IPS-NIHi11 (cell line): ENCODE results near the gene HAUS7.

Experiments used
- DNase-seq: peaks from one replicate; pipeline ENCODE4 v3.0.0; 2012; ENCODE audit warnings: mixed read lengths, low spot score

The HAUS7 gene

GRCh38 chrX:153470411-153471363 is at the start of gene HAUS7:
HAUS7 (minus strand) TSS chrX:153470576; CDS start chrX:153470557, 19 bp downstream.
- DNase-seq = peak; percentile 89

DNA sequence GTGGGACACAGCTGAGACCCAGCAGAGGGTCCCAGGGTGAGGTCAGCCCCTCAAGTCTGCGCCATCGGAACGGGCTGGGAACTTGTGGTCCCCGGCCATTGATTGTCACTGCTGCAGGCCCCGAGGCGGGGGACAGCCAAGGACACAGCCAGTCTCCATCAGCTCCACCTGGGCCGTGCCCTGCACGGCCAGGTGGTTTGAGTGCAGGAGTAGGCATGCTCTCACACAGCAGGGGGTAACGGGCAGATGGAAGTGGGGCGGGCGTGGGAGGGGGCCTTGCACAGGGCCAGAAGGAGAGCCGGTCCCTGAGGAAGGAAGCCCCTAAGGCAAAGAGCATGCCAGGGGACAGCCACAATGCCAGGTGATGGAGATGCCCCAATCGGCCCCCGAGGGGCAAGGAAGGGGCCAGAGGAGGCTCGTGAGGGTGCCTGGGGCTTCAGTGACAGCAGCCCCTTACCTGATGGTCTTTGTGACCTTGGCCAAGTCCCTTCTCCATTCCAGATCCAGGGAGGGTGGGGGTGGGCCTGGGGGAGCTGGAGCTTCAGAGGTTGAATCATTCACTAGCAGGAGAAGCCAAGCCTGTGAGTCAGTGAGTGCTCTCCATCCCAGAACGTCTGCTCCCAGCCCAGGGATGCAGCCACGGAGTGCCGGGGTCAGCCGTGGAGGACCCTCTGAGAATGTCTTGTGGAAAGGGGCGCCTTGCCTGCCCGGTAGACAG is 49.4 kb upstream of the HAUS7 start:
- no peak for DNase-seq

DNA sequence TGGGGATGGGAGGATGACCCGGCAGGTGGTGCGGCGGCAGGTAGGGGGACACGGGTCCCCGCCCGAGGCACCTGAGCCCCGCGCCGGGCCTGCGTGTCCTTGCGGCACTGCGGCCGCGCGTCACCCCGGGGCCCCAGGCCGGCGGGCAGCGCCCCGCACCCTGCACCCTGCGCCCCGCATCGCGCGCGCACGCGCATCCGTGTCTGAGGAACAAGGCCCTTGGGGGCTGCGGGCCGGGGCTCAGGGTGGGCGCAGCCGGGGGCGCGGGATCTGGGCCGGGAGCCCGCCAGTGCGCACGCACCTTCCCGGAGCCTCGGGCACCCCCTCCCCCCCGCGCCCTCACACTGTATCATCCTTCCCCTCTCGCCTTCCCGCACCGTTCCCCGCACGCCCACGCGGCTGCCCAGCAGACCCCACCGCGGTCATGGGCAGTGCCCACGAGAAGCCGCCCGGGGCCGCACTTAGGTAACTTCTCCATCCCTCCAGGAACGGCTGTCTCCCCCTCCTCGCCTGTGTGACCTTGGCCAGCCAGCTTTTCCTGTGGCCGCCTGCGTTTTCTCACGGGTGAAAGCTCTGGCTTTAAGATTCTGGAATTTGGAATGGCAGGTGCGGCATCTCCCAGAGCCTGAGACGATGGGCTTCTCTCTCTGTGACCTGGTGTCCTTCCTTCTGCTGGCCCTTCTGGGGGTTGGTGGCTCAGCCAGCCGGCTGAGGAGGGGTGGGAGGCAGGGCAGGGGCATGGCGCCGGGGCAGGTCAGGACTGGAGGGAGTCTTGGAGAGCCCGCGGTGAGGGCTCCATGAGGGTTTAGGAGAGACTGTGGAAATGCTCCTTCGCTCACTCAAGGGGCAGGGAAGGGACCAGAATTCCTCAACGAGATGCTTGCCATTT is 47.8 kb upstream of the HAUS7 start:
- DNase-seq = peak; percentile 32

DNA sequence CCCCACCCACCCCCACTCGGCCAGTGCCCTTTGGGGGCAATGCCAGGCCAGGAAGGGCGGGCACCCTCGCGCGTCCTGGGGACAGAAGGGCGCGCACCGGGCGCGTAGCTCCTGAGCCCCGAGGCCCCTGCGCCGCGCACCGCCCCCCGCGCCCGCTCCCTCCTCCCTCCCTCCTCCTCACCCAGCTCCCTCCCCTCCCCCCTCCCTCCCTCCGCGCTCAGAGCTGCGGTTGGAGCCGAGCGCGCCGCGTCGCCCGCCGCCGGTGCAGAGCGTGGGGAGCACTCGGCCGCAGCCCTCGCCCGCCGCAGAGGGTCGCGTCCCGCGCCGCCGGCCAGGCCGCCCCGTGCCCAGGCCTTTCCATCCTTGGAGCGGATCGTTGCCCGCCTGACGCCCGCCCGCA is 47.0 kb upstream of the HAUS7 start, which contains the start of gene ATP2B3:
ATP2B3 (plus strand) TSS at position 220 of the 400 bp plus-strand sequence. CDS start 18,606 bp downstream, outside the sequence.
- peak; percentile 52 for DNase-seq

- DNase-seq = no peak
Measured at GRCh38 chrX:153516073-153516472, 45.7 kb upstream of the HAUS7 start.

- no peak for DNase-seq
Measured at GRCh38 chrX:153515435-153515834, 45.1 kb upstream of the HAUS7 start.

- no peak for DNase-seq
Measured at GRCh38 chrX:153514259-153514658, 43.9 kb upstream of the HAUS7 start.

DNA sequence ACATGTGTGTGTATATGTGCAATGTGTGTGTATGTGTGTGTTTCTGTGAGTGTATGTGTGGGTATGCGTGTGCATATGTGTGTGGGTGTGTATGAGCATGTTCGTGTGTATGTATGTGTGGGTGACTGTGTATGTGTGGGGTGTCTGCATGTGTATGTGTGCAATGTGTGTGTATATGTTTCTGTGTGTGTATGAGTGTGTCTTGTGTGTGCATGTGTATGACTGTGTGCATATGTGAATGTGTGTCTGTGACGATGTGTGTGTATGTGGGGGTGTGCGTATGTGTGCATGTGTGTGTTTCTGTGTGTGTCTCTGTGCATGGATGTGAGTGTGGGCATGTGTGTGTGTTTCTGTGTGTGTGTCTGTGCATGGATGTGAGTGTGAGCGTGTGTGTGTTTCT is 42.9 kb upstream of the HAUS7 start:
- DNase-seq = no peak

GRCh38 chrX:153512501-153512893 is 42.1 kb upstream of the HAUS7 start:
- DNase-seq = no peak

DNA sequence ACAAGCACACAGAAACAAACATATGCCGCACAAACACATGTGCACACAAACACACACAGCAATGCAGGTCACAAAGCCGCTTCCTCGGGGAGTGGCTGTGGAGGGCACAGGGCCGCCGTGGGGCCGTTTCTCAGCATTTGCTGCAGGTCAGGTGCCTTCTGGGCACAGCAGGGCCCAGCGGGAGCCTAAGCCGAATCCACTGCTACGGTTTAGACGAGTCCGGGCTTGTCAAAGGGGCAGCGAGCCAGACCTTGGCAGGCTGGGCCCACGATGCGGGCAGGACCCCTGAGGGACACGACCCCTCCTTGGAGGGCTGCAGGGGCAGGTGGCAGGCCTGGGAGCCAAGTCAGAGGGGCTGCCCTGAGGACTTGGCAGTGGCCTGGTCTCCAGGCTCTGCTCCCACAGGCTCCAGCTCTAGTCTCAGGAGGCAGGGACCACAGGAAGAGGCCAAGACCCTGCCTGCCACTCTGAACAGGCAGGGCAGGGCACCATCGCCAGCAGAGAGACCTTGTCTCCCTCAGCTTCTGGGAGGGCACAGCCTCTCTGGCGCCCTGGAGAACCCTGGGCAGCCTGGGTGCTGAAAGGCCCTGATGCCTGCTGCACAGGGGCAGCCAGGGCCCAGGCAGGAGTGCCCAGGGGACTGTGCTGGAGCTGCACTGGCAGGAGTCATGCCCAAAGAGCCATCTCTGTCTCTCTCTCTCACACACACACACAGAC is 41.6 kb upstream of the HAUS7 start:
- DNase-seq = no peak

DNA sequence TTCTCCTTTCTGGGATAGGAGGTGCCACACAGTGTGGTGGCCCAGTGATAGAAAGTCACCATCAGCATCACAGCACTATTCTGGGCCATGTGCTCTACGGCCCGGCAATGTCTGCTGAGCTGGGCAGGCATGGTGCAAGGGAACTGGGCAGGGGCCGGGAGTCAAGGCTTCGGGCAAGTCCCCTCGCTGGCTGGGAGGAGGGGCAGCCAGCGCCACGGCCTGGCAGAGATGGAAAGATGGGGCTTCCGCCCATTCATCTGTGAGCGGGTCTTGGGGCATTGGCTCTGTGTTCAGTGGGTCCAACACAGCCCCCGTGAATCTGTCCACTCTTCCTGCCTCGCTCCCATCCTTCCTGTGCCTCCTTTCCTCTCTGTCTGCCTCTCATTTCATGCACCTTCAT is 40.0 kb upstream of the HAUS7 start:
- no peak for DNase-seq

DNA sequence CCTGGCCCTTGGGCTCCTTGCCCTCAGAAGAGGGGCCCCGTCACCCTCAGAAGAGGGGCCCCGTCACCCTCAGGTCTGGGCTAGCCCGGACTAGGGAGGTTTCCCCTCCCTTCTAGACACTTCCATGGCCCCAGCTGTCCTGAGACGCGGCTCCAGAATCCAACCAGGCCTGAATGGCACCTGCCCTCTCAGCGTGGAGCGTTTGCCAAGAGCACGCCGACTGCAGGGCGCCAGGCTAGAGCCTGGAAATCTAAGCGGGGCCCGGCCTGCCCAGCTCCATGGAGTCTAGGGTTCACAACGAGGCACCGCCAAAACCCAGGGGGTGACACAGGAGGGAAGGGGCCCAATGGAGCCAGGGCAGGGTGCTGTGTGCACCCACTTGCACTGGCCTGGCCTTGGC is 39.2 kb upstream of the HAUS7 start:
- DNase-seq = no peak

DNA sequence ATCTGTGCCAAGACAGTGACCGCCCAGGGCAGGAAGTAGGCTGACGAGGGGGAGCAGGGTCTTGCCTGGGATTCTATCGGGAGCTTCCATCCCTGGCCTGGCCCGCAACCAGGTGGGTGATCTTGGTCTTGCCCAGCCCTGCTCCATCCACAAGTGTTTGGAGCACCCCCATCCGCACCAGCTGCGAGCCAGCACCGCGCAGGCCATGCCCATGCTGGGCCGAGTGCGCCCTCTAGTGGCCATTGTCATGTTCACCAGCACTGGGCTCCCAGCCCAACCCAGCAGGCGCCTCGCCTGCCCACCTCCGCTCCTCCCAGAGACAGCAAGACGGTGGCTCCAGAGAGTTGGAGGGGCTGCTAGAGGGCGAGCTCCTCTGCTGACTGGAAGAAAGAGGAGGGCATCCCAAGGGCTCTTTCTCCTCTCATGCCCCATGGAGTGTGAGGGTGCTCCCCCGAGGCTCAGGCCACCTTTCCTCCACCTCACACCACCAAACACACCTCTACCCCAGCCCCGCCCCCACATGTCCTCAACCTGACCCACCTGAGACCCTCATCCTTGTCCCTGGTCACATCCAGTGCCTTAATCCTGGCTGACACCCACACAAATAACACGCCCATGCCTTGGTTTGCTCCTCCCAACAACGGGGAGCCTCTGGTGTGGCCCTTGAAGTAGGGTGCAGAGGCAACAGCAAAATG is 37.3 kb upstream of the HAUS7 start:
- peak; percentile 93 for DNase-seq

GRCh38 chrX:153505361-153505760 is 35.0 kb upstream of the HAUS7 start:
- no peak for DNase-seq

GRCh38 chrX:153504445-153505016 is 34.2 kb upstream of the HAUS7 start:
- DNase-seq = no peak

GRCh38 chrX:153502796-153503195 is 32.4 kb upstream of the HAUS7 start:
- no peak for DNase-seq

DNA sequence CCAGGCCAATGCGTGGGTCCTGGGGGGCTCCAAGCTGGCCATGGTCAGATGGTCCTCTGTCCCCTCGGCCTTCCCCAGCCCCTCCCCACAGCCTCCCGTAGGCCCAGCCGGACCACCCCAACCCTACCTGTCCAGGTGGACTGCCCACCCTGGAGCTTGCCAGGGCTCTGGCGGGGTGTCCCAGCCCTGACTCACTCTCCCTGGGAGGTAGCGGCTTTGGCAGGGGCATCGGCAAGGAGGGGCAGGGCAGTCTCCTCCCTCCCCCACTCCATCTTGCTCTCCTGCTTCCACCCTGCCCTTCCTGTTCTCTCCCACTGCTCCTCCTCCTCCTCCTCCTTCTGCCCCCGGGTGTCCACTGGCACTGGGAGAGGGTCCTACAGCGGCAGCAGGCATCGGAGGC is 31.8 kb upstream of the HAUS7 start:
- no peak for DNase-seq

GRCh38 chrX:153501530-153501929 is 31.2 kb upstream of the HAUS7 start:
- DNase-seq = no peak

GRCh38 chrX:153500676-153501280 is 30.4 kb upstream of the HAUS7 start:
- no peak for DNase-seq

DNA sequence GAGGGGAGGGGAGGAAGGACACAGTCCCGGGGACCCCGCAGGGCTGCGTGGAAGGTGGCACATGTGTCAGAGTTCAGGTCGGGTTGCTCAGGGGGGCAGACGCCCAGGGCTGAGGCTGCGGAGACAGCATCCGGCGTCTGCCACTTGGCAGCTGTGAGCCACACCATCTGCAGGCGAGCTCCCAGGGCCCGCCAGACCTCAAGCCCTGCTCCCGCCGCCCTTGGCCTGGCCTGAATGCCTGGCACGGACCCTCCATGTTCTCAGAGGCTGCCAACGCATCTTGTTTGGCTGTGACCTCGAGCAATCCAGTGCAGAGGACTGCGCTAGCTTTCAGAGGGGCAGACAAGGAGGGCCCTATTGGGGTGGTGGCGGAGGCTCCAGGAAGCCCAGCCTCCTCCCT is 29.5 kb upstream of the HAUS7 start:
- no peak for DNase-seq
